HG03095 (cell line): ENCODE data around the gene EEF2K.
A peak's percentile ranks its signal among the peaks of the same experiment; 100 is the strongest.
"Not testable (repeated sequence)": the region's sequence is repeated elsewhere in the genome, so short reads cannot be mapped to it uniquely, and the experiment has no call there.

Source experiments
- ATAC-seq: cut with Tn5 transposase; IDR thresholded peaks from one replicate; pipeline ENCODE4 v1.9.1; 2021; ENCODE audit warnings: moderate library complexity; ENCODE audit not compliant: unreplicated experiment

Gene EEF2K

DNA sequence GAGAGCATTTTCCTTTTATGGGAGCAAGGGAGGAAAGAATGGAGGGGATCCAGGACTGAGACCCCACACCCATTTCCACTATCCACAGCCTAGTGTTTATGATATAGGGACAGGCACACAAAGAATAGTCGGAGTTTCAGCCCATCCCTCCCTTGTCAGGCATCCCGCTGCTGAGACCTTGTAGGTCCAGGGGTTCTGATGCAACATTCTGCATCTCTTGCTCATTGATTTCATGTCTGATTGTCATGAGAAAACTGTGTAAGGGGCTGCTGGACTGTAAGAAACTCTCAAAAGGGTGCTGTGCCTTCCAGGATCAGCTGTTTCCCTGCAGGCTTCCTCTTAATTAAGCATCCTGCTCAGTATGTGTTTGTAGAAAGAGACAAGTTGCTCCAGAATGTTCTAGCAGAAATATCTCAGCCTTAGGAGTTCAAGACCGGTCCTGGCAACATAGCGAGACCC is 85.8 kb downstream of the EEF2K start:
- ATAC-seq: no peak

GRCh38 chr16:22292320-22292719 is 86.2 kb downstream of the EEF2K start:
- no peak for ATAC-seq

- no peak for ATAC-seq
Observed at GRCh38 chr16:22293137-22294106, 87.3 kb downstream of the EEF2K start.

GRCh38 chr16:22296225-22297113 is 90.4 kb downstream of the EEF2K start:
- no peak for ATAC-seq

- peak; percentile 75 for ATAC-seq
Observed at GRCh38 chr16:22297114-22297870, 91.2 kb downstream of the EEF2K start, which contains the start of gene POLR3E. Gene POLR3E, plus strand, starts transcription at chr16:22297409. Its CDS starts 5,560 bp downstream, at chr16:22302969.

DNA sequence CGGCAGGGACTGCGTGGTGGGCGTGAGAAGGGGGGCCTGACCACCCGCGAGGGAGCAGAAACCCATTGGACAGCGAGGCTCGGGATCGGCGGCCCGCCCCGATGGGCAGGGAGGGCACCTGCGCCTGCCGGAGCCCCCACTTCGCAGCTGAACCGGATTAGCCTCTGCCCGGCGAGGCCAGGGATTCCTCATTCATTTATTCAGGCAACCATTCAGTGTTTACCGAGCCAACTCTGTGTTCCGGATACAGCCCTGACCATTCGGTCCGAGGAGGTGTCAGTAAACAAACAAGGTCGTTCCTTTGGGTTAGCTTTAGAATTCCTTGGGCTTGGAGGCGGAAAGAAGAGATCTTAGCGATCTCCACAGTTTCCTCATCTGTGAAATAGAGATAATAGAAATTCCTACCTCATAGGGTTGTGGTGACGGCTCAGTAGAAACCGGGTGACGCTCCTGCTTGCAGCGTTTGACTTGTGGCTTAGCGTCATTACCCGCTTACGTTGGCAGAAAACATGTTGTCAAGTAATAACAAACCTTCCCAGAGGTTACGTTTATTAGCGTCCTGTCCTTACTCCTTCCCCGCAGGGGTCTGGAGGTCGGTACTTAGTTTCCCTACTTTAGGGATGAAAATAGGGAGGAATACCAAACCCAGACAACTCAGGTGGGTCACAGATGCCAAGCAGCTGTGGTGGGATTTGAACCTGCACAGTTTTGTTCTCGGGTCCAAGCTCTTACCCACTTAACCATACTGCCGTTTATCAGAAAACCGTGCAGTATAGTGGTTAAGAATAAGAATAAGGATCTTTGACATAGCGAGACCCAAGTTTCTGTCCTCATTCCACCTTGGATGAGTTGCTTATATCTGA is 92.0 kb downstream of the EEF2K start:
- ATAC-seq: no peak

DNA sequence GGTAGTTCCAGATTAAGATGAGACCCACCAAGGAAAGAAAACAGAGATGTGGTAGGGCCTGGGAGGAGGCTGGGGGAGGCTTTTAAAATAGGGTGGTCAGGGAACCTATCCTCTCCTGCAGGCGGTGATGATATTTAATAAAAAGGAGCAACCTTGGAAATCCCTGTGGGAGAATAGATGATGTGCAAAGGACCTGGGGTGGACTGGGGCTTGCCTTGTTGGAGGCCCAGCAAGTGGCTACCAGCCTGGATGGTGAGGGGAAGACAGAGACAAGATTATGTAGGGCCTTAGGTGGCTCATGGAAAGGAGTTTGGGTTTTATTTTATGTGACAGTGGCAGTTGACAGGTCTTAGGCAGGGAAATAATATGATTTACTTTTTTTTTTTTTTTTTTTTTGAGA is 93.0 kb downstream of the EEF2K start:
- ATAC-seq: no peak

DNA sequence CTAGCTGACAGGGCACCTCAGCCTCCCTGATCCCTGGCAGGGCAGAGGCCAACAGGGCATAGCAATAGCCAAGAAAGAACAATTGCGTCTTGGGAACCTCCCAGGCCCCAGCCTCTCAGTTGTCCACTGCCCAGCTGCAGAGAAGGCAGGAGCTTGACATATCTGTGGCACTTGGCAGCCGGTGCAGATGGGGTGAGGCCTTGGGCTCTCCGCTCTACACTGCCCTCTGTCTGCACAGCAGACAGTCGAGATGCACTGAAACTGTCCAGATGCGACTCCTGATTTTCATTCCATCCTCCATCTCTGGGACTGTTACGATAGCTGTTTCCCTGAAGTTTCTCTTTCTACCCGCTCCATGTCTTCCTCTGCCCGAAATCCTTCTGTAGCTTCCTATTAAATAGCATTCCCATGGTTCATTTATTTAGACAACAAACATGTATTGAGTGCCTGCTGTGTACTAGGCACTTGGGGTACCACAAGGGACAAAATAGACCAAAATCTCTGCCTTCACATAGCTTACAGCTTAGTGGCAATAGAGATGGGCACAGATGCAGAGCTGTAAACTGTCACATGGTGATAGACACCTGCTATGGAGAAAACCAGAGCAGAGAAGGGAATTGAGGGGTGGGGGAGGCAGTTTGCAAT is 94.5 kb downstream of the EEF2K start:
- no peak for ATAC-seq

GRCh38 chr16:22301423-22301822 is 95.3 kb downstream of the EEF2K start:
- not testable (repeated sequence) for ATAC-seq

DNA sequence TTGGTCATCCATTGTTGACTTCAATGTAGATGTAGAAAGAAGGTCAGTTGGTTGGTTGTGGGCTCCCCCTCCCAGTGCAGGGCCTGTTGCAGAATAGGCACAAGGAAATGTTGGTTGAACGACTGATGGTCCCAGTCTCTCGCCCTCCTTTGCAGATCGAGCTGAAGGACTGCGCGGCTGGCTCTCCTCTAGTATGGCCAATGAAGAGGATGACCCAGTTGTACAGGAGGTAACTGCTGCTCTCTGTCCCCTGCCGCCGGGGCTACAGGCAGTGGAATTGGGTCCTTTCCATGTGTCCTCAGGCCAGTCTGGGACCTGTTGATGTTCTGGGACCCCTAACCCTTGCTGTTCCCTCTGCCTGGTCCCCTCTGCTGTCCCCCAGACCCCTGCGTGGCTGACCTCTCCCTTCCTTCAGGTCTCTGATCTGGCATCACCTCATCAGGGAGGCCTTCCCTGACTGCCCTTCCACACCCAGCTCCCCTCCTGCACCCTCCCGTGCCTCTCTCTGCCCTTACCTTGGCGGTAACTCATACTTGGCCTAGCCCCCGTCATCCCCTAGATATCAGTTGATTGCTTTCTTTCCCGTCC is 96.8 kb downstream of the EEF2K start:
- ATAC-seq: no peak

DNA sequence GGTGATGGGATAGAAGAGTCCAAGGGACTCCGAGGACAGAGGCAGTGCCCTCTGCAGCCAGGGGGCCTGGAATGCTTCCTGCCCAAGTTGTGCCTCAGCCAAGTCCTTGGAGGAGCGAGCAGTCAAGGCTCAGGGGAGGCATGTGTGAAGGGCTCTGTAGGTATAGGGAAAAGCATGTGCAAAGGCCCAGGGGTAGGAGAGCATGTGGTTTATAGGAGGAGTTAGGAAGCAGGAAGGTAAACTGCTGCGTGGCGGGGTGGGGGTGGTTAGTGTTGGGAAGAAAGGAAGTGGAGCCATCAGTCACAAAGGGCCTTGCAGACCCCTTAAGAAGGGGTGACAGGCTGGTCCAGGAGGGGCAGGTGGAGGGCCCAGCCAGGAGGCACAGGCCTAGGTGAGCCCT is 98.3 kb downstream of the EEF2K start:
- no peak for ATAC-seq

- ATAC-seq: no peak
Observed at GRCh38 chr16:22306788-22307187, 100.7 kb downstream of the EEF2K start.

DNA sequence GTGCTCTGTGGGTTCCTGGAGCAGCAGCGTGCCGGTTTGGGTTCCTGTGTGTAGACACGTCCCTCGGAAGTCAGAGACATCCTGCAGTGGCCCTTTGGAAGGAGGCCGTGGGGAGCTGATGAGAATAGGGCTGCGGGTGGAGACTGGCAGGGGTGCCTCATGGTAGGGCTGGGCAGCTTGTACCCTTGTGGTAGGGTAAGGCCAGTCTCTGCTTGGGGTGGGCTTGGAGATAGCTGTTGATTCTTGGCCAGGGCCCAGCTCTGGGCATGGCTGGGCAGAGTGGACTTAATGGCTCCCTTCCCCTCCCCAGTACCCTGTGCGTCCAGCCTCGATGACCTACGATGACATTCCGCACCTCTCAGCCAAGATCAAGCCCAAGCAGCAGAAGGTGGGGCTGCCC is 101.8 kb downstream of the EEF2K start:
- ATAC-seq: no peak

- no peak for ATAC-seq
Observed at GRCh38 chr16:22308824-22309520, 102.9 kb downstream of the EEF2K start.

DNA sequence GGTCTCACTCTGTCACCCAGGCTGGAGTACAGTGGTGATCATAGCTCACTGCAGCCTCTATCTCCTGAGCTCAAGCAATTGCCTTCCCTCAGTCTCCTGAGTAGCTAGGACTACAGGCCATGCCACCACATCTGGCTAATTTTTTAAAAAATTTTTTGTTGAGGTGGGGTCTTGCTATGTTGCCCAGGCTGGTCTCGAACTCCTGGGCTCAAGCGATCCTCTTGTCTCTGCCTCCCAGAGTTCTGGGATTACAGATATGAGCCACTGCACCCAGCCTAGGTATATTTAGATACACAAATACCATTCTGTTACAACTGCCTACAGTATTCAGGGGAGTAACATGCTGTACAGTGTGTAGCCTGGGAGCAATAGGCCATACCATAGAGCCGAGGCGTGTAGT is 105.4 kb downstream of the EEF2K start:
- ATAC-seq: no peak

DNA sequence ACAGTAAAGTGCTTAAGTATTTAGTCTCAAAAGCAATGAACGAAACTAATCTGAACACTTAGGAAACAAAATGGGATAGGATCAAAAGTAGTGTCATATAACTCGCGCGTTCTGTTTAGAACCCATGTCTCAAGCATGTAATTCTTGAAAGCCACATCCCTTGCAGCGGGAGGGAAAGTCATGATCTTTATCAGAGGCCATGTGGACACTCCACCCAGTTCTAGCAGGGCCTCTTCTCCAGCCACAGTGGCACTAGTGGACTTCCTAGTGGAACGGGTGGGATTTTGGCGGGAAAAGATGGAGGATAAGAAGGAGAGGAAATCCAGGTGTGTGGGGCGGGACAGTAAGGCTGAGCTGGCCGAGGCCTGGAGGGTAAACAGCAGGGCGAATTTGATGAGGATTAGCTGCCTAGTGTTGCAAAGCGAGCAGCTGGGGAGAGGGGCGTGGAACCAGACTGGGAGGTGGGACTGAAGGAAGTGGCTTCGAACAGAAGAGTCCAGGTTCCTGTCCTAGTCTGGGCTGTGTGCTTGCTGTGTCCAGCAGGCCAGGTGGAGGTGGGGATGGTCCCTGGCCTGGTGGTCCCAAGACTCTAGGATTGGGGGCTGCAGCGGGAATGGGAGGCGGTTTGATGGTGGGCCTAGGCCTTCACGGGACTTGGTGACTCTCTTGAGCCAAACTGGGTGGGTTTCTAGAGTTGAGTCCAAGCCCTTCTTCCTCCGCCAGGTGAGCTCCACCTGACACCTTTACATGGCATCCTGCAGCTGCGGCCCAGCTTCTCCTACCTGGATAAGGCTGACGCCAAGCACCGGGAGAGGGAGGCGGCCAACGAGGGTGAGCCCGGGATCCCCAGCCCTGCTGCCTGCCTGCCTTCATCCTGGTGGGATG is 107.1 kb downstream of the EEF2K start:
- no peak for ATAC-seq

GRCh38 chr16:22313876-22314470 is 107.9 kb downstream of the EEF2K start:
- no peak for ATAC-seq
